Choroid plexus epithelial cell (primary cell): ENCODE measurements around the gene H2AZ1.
"Not testable (repeated sequence)": the region's sequence is repeated elsewhere in the genome, so short reads cannot be mapped to it uniquely, and the experiment has no call there.

Experiments used
- DNase-seq: peaks from one replicate; pipeline ENCODE4 v3.0.0-alpha.2; 2010; ENCODE audit warnings: low read depth
- H3K4me3 ChIP-seq: 2 replicates; pipeline ENCODE4 v1.5.1; 2011; ENCODE audit warnings: low read depth, mild to moderate bottlenecking, control low read depth, low read length, moderate library complexity
- CTCF ChIP-seq: conservative IDR thresholded peaks from 2 replicates; pipeline ENCODE4 v1.5.1; 2011; ENCODE audit warnings: low read depth, mild to moderate bottlenecking, control low read depth, inconsistent platforms, low read length, moderate library complexity

The H2AZ1 gene

GRCh38 chr4:99960648-99961047 lies 10.6 kb upstream of the H2AZ1 start:
- no peak for DNase-seq
- TF ChIP-seq CTCF: no peak
- H3K4me3 ChIP-seq: no peak overlapping the region

DNA sequence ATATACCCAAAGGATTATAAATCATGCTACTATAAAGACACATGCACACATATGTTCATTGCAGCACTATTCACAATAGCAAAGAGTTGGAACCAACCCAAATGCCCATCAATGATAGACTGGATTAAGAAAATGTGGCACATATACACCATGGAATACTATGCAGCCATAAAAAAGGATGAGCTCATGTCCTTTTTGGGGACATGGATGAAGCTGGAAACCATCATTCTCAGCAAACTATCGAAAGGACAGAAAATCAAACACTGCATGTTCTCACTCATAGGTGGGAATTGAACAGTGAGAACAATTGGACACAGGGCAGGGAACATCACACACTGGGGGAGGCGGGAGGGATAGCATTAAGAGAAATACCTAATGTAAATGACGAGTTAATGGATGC lies 8.1 kb upstream of the H2AZ1 start:
- not testable (repeated sequence) for H3K4me3 ChIP-seq, DNase-seq

- DNase-seq: no peak
- TF ChIP-seq CTCF: no peak
These were observed 809 bp upstream of the H2AZ1 start for GRCh38 chr4:99950913-99951254.

GRCh38 chr4:99949034-99949998 lies 759 bp downstream of the H2AZ1 start:
- H3K4me3 ChIP-seq: peak overlapping the region; percentile 90
- DNase-seq: peak; percentile 97

More at GRCh38 chr4:99950913-99951254, 809 bp upstream of the H2AZ1 start:
- H3K4me3 ChIP-seq: peak overlapping the region; percentile 92

DNA sequence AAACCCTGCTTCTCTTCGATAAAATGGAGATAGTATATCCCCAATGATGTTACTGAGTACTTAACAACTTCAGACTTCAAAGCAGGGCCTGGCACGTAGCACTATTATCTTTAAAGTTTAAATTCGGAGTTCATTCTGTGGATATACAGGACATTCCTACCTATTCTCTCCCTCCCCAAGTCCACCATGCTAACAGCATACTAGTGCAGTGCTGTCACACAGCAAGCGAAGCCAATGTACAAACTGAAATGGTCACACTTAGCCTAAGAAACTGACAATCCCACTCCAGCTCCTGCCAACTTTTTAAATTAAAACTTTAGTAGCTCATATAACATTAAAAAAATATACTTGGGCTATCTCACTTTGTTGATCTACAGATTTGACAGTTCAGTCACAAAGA lies 2.5 kb downstream of the H2AZ1 start:
- no peak overlapping the region for H3K4me3 ChIP-seq
- no peak for TF ChIP-seq CTCF
- DNase-seq: no peak

More at GRCh38 chr4:99949034-99949998, 759 bp downstream of the H2AZ1 start:
- TF ChIP-seq CTCF: peak; percentile 94

DNA sequence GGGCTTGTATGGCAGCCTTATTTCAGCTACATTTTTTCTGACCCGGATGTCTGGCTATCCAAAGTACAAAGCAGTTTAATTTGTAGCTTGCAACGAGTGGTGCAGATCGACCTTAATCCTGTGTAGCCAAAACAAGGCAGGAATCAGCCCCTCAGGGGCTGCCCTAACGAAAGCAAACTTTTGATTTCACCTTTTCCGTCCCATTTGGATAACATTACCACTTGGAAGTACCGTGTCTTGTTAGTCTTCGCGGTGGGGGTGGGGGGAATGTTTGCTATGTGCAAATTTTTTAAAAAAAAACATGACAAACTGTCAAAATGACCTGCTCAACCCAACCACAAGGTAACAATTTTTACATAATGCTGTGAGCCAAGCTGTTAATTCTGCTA lies 2.9 kb downstream of the H2AZ1 start:
- peak; percentile 33 for DNase-seq
- TF ChIP-seq CTCF: no peak
- peak overlapping the region; percentile 81 for H3K4me3 ChIP-seq

DNA sequence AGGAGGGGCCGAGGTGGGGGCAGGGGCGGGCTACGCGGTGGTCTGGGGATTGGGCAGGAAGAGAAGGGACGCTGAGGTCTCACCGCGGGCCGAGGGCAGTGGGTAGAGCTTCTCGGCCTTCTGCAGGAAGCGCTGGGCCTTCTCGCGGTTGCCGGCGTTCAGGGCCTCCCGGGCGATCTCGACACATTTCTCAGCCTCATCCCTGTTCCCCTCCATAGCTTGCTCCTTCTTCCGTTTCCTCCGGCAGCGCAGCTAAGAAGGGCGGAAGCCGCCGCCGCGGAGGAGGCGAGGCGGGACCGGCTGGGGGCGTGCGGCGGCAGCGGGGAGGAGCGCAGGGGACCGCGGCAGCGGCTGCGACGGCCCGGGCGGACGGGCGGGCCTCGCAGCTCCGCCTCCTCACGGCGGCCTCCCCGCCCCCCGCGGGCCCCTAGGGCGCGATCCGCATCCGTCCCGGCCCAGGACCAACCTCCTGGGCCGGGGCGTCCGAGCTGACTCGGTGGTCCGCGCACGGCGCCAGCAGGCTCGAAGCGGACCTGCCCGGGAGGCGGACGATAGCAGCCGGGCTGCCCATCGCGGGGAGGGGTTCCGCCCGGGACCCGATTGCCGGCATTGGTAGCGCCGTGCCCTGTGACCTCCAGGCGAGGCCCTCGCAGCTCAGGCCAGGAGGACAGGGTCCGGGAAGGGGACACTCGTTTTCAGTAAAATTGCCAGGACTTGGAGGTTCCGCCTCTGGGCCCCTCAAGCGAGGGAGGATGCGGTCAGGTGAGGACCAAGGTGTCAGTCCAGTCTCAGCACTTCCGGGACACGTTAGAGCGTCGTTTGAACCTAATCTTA lies 3.5 kb downstream of the H2AZ1 start, which contains the start of gene DNAJB14:
Gene DNAJB14 (minus strand): TSS at position 263 of the 834 bp plus-strand sequence. CDS start 47 bp downstream, at position 216.
- peak within 1 kb of the TSS; percentile 81 for H3K4me3 ChIP-seq
- peak; percentile 74 for DNase-seq
- no peak for TF ChIP-seq CTCF
